ENCODE data around the gene SULT1C4.

DNA sequence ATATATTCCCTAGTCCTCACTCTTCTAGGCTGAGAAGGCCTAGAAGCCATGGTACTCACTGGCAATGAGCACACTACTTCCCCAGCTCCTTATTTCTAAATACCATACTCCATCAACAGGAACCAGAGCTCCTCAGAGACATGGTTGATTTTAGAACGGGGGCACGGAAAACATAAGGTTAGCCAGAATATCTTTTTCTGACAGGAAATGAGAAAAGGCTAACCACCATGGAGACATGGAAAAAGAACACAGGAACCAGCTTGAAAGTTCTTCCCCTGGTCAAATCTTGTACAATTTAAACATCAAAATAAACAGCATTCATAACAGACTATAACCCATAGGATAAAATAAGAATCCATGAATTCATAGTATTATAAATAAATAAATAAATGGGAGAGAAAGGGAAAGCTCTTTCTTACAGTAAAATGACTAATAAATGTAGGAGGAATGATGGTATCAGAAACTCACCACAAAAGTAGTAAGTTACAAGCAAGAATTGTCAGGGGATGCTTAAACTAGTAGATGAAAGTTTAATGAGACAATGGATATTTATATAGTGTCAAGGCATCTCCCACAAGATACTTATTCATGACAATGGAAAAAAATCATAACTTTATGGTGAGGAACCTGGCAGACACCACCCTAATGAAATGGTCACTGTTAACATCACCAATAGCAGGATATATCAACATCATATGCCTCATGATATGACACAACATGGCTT lies 50.7 kb downstream of the SULT1C4 start:
- TF ChIP-seq, protein P1, sequence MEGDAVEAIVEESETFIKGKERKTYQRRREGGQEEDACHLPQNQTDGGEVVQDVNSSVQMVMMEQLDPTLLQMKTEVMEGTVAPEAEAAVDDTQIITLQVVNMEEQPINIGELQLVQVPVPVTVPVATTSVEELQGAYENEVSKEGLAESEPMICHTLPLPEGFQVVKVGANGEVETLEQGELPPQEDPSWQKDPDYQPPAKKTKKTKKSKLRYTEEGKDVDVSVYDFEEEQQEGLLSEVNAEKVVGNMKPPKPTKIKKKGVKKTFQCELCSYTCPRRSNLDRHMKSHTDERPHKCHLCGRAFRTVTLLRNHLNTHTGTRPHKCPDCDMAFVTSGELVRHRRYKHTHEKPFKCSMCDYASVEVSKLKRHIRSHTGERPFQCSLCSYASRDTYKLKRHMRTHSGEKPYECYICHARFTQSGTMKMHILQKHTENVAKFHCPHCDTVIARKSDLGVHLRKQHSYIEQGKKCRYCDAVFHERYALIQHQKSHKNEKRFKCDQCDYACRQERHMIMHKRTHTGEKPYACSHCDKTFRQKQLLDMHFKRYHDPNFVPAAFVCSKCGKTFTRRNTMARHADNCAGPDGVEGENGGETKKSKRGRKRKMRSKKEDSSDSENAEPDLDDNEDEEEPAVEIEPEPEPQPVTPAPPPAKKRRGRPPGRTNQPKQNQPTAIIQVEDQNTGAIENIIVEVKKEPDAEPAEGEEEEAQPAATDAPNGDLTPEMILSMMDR (IDR thresholded peaks at IDR 0.05; ENCODE audit: low read length) = no peak
- TF ChIP-seq EZH2 (IDR thresholded peaks at IDR 0.05; ENCODE audit: borderline replicate concordance, low read length) = no peak
